NT2/D1 (cell line): ENCODE data around the gene KDM4C.

ENCODE experiments used
- SUZ12 ChIP-seq: IDR thresholded peaks from 2 replicates; pipeline ENCODE4 v1.6.1; 2011; ENCODE audit not compliant: insufficient read length, insufficient read depth; ENCODE audit errors: extremely low read depth
- YY1 ChIP-seq: IDR thresholded peaks from 2 replicates; pipeline ENCODE4 v1.6.1; 2011; ENCODE audit not compliant: insufficient read length, insufficient read depth
- ZNF274 ChIP-seq: IDR thresholded peaks from 2 replicates; pipeline ENCODE4 v1.6.1; 2011; ENCODE audit warnings: mild to moderate bottlenecking, low read depth, low read length

DNA sequence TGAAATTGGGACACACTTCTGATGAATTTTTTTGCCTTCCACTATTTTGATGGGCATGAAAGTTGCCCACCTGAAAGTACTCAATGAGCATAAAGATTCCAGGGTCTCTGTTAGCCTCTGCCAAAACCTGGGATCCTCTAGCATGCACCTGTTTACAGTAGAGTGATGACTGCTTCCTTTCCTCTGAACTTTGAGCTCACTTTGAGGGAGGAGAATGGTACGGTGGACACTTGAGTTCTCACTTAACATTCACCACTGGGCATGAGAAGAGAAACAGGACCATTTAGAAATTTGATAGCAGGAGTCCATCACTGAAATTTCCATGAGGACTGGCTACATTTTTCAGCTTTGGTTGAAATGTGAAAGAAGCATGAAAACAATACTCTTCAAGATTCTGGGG lies 374.8 kb downstream of the KDM4C start:
- TF ChIP-seq ZNF274 (no peak), YY1 (no peak), SUZ12 (no peak)
